A204.1 (cell line): Measurements from ENCODE around the gene SLFN12.
"Not testable (repeated sequence)": the region's sequence is repeated elsewhere in the genome, so short reads cannot be mapped to it uniquely, and the experiment has no call there.

Experiments used
- FAIRE-seq: peaks from 2 replicates; lab custom pipeline; 2012; peaks lifted over from hg19 to GRCh38; lab: Jason Lieb, UNC

The SLFN12 gene

GRCh38 chr17:35432176-35433074 lies at the start of gene SLFN12:
SLFN12 (minus strand) TSS chr17:35432500; CDS start chr17:35423028, 9,472 bp downstream.
- FAIRE-seq = no peak

- FAIRE-seq = no peak
Measured at GRCh38 chr17:35479271-35479670, 47.0 kb upstream of the SLFN12 start.

- no peak for FAIRE-seq
Measured at GRCh38 chr17:35477248-35477647, 44.9 kb upstream of the SLFN12 start.

- no peak for FAIRE-seq
Measured at GRCh38 chr17:35476283-35476820, 44.1 kb upstream of the SLFN12 start.

- no peak for FAIRE-seq
Measured at GRCh38 chr17:35468475-35468874, 36.2 kb upstream of the SLFN12 start.

GRCh38 chr17:35467824-35468223 lies 35.5 kb upstream of the SLFN12 start:
- no peak for FAIRE-seq

GRCh38 chr17:35460354-35460851 lies 28.1 kb upstream of the SLFN12 start:
- FAIRE-seq = no peak

GRCh38 chr17:35454035-35454434 lies 21.7 kb upstream of the SLFN12 start:
- FAIRE-seq = not testable (repeated sequence)

- no peak for FAIRE-seq
Measured at GRCh38 chr17:35453171-35453570, 20.9 kb upstream of the SLFN12 start.

- no peak for FAIRE-seq
Measured at GRCh38 chr17:35449371-35449931, 17.2 kb upstream of the SLFN12 start.

- no peak for FAIRE-seq
Measured at GRCh38 chr17:35448899-35449227, 16.6 kb upstream of the SLFN12 start.

- FAIRE-seq = no peak
Measured at GRCh38 chr17:35448214-35448898, 16.1 kb upstream of the SLFN12 start, which contains the start of gene SLFN13. SLFN13 (minus strand) TSS chr17:35448766; CDS start chr17:35445680, 3,086 bp downstream.

GRCh38 chr17:35447499-35447898 lies 15.2 kb upstream of the SLFN12 start:
- FAIRE-seq = no peak

- FAIRE-seq = no peak
Measured at GRCh38 chr17:35438433-35438832, 6.1 kb upstream of the SLFN12 start.

- no peak for FAIRE-seq
Measured at GRCh38 chr17:35433075-35433894, 985 bp upstream of the SLFN12 start.

- FAIRE-seq = no peak
Measured at GRCh38 chr17:35429702-35430101, 2.6 kb downstream of the SLFN12 start.

- FAIRE-seq = no peak
Measured at GRCh38 chr17:35428229-35428628, 4.1 kb downstream of the SLFN12 start.

GRCh38 chr17:35423761-35424160 lies 8.5 kb downstream of the SLFN12 start:
- FAIRE-seq = no peak

- FAIRE-seq = not testable (repeated sequence)
Measured at GRCh38 chr17:35421069-35421468, 11.2 kb downstream of the SLFN12 start.

GRCh38 chr17:35416659-35417058 lies 15.6 kb downstream of the SLFN12 start:
- FAIRE-seq = no peak

GRCh38 chr17:35414707-35415106 lies 17.6 kb downstream of the SLFN12 start:
- not testable (repeated sequence) for FAIRE-seq

- FAIRE-seq = no peak
Measured at GRCh38 chr17:35414247-35414646, 18.1 kb downstream of the SLFN12 start.
